HepG2 (cell line): ENCODE data around the gene FAM89B. TPM values are rescaled to one million over a fixed set of nuclear protein-coding genes. Genes with fewer than 3 reads are reported as not detected.

Experiments used
- ARNT ChIP-seq: fragments of 450-650 bp; IDR thresholded peaks from 2 replicates; pipeline ENCODE4 v1.6.1; 2017
- EEA1 ChIP-seq: sonication (generic); formaldehyde crosslinking; IDR thresholded peaks from 2 replicates; pipeline ENCODE4 v1.5.1; 2020; ENCODE audit warnings: mild to moderate bottlenecking, missing genetic modification reagents, borderline replicate concordance
- ELF4 ChIP-seq: sonication (generic); formaldehyde crosslinking; IDR thresholded peaks from 2 replicates; pipeline ENCODE4 v1.5.0; 2020; ENCODE audit warnings: missing genetic modification reagents, mild to moderate bottlenecking, moderate library complexity, borderline replicate concordance
- IKZF5 ChIP-seq: IDR thresholded peaks from 2 replicates; pipeline ENCODE4 v1.6.1; 2018; ENCODE audit warnings: missing genetic modification reagents, mild to moderate bottlenecking, missing compliant biosample characterization
- KMT2A ChIP-seq: sonication (generic); formaldehyde crosslinking; IDR thresholded peaks from 2 replicates; pipeline ENCODE4 v1.4.0; 2020; ENCODE audit warnings: missing genetic modification reagents
- RFXAP ChIP-seq: sonication (generic); formaldehyde crosslinking; IDR thresholded peaks from 2 replicates; pipeline ENCODE4 v1.4.0; 2020; ENCODE audit warnings: missing genetic modification reagents, borderline replicate concordance
- SNRNP70 ChIP-seq: fragments of 200-400 bp; formaldehyde crosslinking; IDR thresholded peaks from 2 replicates; pipeline ENCODE4 v1.6.1; 2017; ENCODE audit warnings: mild to moderate bottlenecking, low read depth, low read length, moderate library complexity
- SP140L ChIP-seq: sonication (generic); formaldehyde crosslinking; IDR thresholded peaks from 2 replicates; pipeline ENCODE4 v1.4.0; 2020; ENCODE audit warnings: missing genetic modification reagents, borderline replicate concordance
- SPEN ChIP-seq: sonication (generic); formaldehyde crosslinking; IDR thresholded peaks from 2 replicates; pipeline ENCODE4 v1.5.1; 2020; ENCODE audit warnings: low read depth, mild to moderate bottlenecking, missing genetic modification reagents
- ZFP41 ChIP-seq: sonication (generic); formaldehyde crosslinking; IDR thresholded peaks from 2 replicates; pipeline ENCODE4 v1.4.0; 2020; ENCODE audit warnings: mild to moderate bottlenecking, missing genetic modification reagents, borderline replicate concordance
- ZNF350 ChIP-seq: sonication (generic); formaldehyde crosslinking; IDR thresholded peaks from 2 replicates; pipeline ENCODE4 v1.4.0; 2020; ENCODE audit warnings: mild to moderate bottlenecking, low read depth, missing genetic modification reagents, borderline replicate concordance
- polyA plus RNA-seq, 8 experiments: library from polyadenylated mRNA; depleted of rRNA in 3 of 8; stranded (reverse) in 7 of 8; unstranded in 1 of 8; fragments of >200 nt; fragmentation: Illumina TruSeq in 4 of 8; extraction: Trizol in 4 of 8; gene quantifications; 2 replicates each; pipeline versions ENCODE4 v1.2.1 to v1.2.3, GENCODE V29; 2011 to 2016; ENCODE audit warnings: low read depth in 4 of 8, missing spikeins in 1 of 8, mixed read lengths in 1 of 8; ENCODE audit not compliant: insufficient read depth in 1 of 8
- total RNA-seq, 5 experiments: library from RNA; depleted of rRNA; stranded (reverse); fragments of >200 nt; fragmentation: Illumina TruSeq; extraction: Trizol; gene quantifications; 2 replicates each; pipeline ENCODE4 v1.2.3, GENCODE V29; 2016; ENCODE audit warnings: low read depth in 1 of 5
- TF ChIP-seq, protein P1 (sequence below): sonication (generic); formaldehyde crosslinking; IDR thresholded peaks from 2 replicates; pipeline ENCODE4 v1.5.1; 2020; ENCODE audit warnings: mild to moderate bottlenecking, missing genetic modification reagents
- TF ChIP-seq, protein P2 (sequence below): sonication (generic); formaldehyde crosslinking; IDR thresholded peaks from 2 replicates; pipeline ENCODE4 v1.5.1; 2020; ENCODE audit warnings: mild to moderate bottlenecking, missing genetic modification reagents, borderline replicate concordance
- TF ChIP-seq, protein P3 (sequence below): sonication (generic); formaldehyde crosslinking; IDR thresholded peaks from 2 replicates; pipeline ENCODE4 v1.4.0; 2020; ENCODE audit warnings: missing genetic modification reagents
- TF ChIP-seq, protein P4 (sequence below): sonication (generic); formaldehyde crosslinking; IDR thresholded peaks from 2 replicates; pipeline ENCODE4 v1.5.0; 2020; ENCODE audit warnings: missing genetic modification reagents

The FAM89B gene
- total and polyA plus RNA-seq, 2 of the 13 experiments (the other 11 are each of a cell fraction or from before 2014, with no cell fraction given), result 5.7 to 8.0 TPM

- TF ChIP-seq RFXAP, result peak; percentile 18; the same call in 1 of the 2 replicates
- TF ChIP-seq ARNT, result no peak
- TF ChIP-seq, protein P1, sequence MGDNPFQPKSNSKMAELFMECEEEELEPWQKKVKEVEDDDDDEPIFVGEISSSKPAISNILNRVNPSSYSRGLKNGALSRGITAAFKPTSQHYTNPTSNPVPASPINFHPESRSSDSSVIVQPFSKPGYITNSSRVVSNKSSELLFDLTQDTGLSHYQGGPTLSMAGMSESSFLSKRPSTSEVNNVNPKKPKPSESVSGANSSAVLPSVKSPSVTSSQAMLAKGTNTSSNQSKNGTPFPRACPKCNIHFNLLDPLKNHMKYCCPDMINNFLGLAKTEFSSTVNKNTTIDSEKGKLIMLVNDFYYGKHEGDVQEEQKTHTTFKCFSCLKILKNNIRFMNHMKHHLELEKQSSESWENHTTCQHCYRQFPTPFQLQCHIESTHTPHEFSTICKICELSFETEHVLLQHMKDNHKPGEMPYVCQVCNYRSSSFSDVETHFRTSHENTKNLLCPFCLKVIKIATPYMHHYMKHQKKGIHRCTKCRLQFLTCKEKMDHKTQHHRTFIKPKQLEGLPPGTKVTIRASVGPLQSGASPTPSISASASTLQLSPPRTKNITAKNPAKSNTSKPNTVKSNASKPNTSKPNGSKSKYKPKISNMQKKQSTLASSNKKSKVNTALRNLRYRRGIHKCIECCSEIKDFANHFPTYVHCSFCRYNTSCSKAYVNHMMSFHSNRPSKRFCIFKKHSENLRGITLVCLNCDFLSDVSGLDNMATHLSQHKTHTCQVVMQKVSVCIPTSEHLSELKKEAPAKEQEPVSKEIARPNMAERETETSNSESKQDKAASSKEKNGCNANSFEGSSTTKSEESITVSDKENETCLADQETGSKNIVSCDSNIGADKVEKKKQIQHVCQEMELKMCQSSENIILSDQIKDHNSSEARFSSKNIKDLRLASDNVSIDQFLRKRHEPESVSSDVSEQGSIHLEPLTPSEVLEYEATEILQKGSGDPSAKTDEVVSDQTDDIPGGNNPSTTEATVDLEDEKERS (CRISPR knock-in tag), result no peak
- TF ChIP-seq ZFP41 (CRISPR knock-in tag), result no peak
- TF ChIP-seq IKZF5 (CRISPR knock-in tag), result peak; percentile 56
- TF ChIP-seq, protein P2, sequence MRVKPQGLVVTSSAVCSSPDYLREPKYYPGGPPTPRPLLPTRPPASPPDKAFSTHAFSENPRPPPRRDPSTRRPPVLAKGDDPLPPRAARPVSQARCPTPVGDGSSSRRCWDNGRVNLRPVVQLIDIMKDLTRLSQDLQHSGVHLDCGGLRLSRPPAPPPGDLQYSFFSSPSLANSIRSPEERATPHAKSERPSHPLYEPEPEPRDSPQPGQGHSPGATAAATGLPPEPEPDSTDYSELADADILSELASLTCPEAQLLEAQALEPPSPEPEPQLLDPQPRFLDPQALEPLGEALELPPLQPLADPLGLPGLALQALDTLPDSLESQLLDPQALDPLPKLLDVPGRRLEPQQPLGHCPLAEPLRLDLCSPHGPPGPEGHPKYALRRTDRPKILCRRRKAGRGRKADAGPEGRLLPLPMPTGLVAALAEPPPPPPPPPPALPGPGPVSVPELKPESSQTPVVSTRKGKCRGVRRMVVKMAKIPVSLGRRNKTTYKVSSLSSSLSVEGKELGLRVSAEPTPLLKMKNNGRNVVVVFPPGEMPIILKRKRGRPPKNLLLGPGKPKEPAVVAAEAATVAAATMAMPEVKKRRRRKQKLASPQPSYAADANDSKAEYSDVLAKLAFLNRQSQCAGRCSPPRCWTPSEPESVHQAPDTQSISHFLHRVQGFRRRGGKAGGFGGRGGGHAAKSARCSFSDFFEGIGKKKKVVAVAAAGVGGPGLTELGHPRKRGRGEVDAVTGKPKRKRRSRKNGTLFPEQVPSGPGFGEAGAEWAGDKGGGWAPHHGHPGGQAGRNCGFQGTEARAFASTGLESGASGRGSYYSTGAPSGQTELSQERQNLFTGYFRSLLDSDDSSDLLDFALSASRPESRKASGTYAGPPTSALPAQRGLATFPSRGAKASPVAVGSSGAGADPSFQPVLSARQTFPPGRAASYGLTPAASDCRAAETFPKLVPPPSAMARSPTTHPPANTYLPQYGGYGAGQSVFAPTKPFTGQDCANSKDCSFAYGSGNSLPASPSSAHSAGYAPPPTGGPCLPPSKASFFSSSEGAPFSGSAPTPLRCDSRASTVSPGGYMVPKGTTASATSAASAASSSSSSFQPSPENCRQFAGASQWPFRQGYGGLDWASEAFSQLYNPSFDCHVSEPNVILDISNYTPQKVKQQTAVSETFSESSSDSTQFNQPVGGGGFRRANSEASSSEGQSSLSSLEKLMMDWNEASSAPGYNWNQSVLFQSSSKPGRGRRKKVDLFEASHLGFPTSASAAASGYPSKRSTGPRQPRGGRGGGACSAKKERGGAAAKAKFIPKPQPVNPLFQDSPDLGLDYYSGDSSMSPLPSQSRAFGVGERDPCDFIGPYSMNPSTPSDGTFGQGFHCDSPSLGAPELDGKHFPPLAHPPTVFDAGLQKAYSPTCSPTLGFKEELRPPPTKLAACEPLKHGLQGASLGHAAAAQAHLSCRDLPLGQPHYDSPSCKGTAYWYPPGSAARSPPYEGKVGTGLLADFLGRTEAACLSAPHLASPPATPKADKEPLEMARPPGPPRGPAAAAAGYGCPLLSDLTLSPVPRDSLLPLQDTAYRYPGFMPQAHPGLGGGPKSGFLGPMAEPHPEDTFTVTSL (CRISPR knock-in tag), result no peak
- TF ChIP-seq EEA1 (CRISPR knock-in tag), result no peak; the same call in 1 of the 2 replicates
- peak; percentile 87; the same call in 1 of the 2 replicates for TF ChIP-seq SPEN (CRISPR knock-in tag)
- TF ChIP-seq ELF4 (CRISPR knock-in tag), result peak; percentile 65; the same call in 1 of the 2 replicates
- TF ChIP-seq SP140L (CRISPR knock-in tag), result no peak
- TF ChIP-seq, protein P3, sequence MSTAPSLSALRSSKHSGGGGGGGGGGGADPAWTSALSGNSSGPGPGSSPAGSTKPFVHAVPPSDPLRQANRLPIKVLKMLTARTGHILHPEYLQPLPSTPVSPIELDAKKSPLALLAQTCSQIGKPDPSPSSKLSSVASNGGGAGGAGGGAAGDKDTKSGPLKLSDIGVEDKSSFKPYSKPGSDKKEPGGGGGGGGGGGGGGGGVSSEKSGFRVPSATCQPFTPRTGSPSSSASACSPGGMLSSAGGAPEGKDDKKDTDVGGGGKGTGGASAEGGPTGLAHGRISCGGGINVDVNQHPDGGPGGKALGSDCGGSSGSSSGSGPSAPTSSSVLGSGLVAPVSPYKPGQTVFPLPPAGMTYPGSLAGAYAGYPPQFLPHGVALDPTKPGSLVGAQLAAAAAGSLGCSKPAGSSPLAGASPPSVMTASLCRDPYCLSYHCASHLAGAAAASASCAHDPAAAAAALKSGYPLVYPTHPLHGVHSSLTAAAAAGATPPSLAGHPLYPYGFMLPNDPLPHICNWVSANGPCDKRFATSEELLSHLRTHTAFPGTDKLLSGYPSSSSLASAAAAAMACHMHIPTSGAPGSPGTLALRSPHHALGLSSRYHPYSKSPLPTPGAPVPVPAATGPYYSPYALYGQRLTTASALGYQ (CRISPR knock-in tag), result no peak
- TF ChIP-seq SNRNP70, result no peak
- peak; percentile 23; the same call in 1 of the 2 replicates for TF ChIP-seq KMT2A (CRISPR knock-in tag)
- TF ChIP-seq, protein P4, sequence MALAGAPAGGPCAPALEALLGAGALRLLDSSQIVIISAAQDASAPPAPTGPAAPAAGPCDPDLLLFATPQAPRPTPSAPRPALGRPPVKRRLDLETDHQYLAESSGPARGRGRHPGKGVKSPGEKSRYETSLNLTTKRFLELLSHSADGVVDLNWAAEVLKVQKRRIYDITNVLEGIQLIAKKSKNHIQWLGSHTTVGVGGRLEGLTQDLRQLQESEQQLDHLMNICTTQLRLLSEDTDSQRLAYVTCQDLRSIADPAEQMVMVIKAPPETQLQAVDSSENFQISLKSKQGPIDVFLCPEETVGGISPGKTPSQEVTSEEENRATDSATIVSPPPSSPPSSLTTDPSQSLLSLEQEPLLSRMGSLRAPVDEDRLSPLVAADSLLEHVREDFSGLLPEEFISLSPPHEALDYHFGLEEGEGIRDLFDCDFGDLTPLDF, result peak; percentile 56; the same call in 1 of the 2 replicates
- TF ChIP-seq ZNF350 (CRISPR knock-in tag), result no peak; the same call in 1 of the 2 replicates
Observed at GRCh38 chr11:65615229-65615949, 43.1 kb downstream of the FAM89B start, which contains the start of gene PCNX3 (continued).
